Endothelial cell of umbilical vein (primary cell): ENCODE data around the gene CXCR6.

Source experiments
- CTCF ChIP-seq, 2 donors: IDR thresholded peaks; 1 replicate in 1 of 2; 2 replicates in 1 of 2; pipeline ENCODE4 v1.5.1; 2011; ENCODE audit warnings: low read length in 2 of 2, mild to moderate bottlenecking in 2 of 2, moderate library complexity in 2 of 2, control low read depth in 1 of 2, inconsistent platforms in 1 of 2, low read depth in 1 of 2; ENCODE audit not compliant: insufficient read depth in 1 of 2; ENCODE audit errors: extremely low read depth in 1 of 2
- EZH2 ChIP-seq: IDR thresholded peaks from 2 replicates; pipeline ENCODE4 v1.6.1; 2012; ENCODE audit warnings: borderline replicate concordance, low read depth, mild to moderate bottlenecking, moderate library complexity, low read length, inconsistent platforms; ENCODE audit not compliant: severe bottlenecking
- FOS ChIP-seq: IDR thresholded peaks from 2 replicates; pipeline ENCODE4 v1.6.1; 2011; ENCODE audit warnings: mild to moderate bottlenecking, low read length, moderate library complexity, borderline replicate concordance; ENCODE audit not compliant: insufficient read depth
- GATA2 ChIP-seq: IDR thresholded peaks from 2 replicates; pipeline ENCODE4 v1.7.0; 2011; ENCODE audit warnings: low read depth, mild to moderate bottlenecking, moderate library complexity, mixed read lengths, low read length; ENCODE audit not compliant: insufficient read length, insufficient read depth
- JUN ChIP-seq: IDR thresholded peaks from 2 replicates; pipeline ENCODE4 v1.6.1; 2011; ENCODE audit warnings: borderline replicate concordance, low read depth; ENCODE audit not compliant: insufficient read length, insufficient read depth
- MAX ChIP-seq: IDR thresholded peaks from 2 replicates; pipeline ENCODE4 v1.6.1; 2011; ENCODE audit not compliant: insufficient read depth, insufficient read length
- MYC ChIP-seq: IDR thresholded peaks from one replicate; pipeline ENCODE4 v1.6.1; 2011; ENCODE audit warnings: mild to moderate bottlenecking, low read depth, low read length
- POLR2A ChIP-seq: IDR thresholded peaks from 2 replicates; pipeline ENCODE4 v1.6.1; 2012; ENCODE audit warnings: low read depth, mild to moderate bottlenecking, control low read depth, low read length
- POLR2AphosphoS5 ChIP-seq: IDR thresholded peaks from 2 replicates; pipeline ENCODE4 v1.6.1; 2012; ENCODE audit warnings: low read depth, mild to moderate bottlenecking, control low read depth, low read length, moderate library complexity; ENCODE audit not compliant: insufficient read depth

GRCh38 chr3:45980819-45981218 is 37.6 kb downstream of the CXCR6 start:
- TF ChIP-seq FOS (no peak), CTCF (IDR thresholded peaks at IDR 0.05; ENCODE audit: extremely low read depth in 1 of 2, insufficient read depth in 1 of 2, low read depth in 1 of 2, low read length in 2 of 2) (no peak), EZH2 (no peak), POLR2A (no peak), POLR2AphosphoS5 (no peak), MYC (no peak), JUN (no peak), GATA2 (no peak), MAX (no peak)
